Glutamatergic neuron (in vitro differentiated cells): ENCODE data around the gene CYP46A1. TPM values are rescaled to one million over a fixed set of nuclear protein-coding genes. Genes with fewer than 3 reads are reported as not detected.

ENCODE experiments used
- DNase-seq: peaks from one replicate; pipeline ENCODE4 v3.0.0; 2022
- H3K27ac Mint-ChIP-seq: one replicate; pipeline ENCODE4 v1.8.0; 2020; ENCODE audit warnings: mild to moderate bottlenecking, mixed read lengths, inconsistent platforms; ENCODE audit not compliant: unreplicated experiment
- H3K27me3 Mint-ChIP-seq: one replicate; pipeline ENCODE4 v1.8.0; 2020; ENCODE audit warnings: mild to moderate bottlenecking, moderate library complexity, mixed read lengths, inconsistent platforms; ENCODE audit not compliant: unreplicated experiment
- H3K36me3 Mint-ChIP-seq: one replicate; pipeline ENCODE4 v1.8.0; 2020; ENCODE audit warnings: mild to moderate bottlenecking, mixed read lengths, inconsistent platforms; ENCODE audit not compliant: unreplicated experiment
- H3K4me1 Mint-ChIP-seq: one replicate; pipeline ENCODE4 v1.8.0; 2020; ENCODE audit warnings: mild to moderate bottlenecking, low read depth, mixed read lengths, inconsistent platforms; ENCODE audit not compliant: unreplicated experiment
- H3K4me3 Mint-ChIP-seq: one replicate; pipeline ENCODE4 v1.8.0; 2020; ENCODE audit warnings: mild to moderate bottlenecking, mixed read lengths, inconsistent platforms; ENCODE audit not compliant: unreplicated experiment
- H3K9me3 Mint-ChIP-seq: one replicate; pipeline ENCODE4 v1.8.0; 2020; ENCODE audit warnings: mild to moderate bottlenecking, moderate library complexity, mixed read lengths, inconsistent platforms; ENCODE audit not compliant: unreplicated experiment
- CTCF ChIP-seq: fragments of 200-600 bp; sonication (generic); IDR thresholded peaks from one replicate; pipeline ENCODE4 v1.5.0; 2021; ENCODE audit not compliant: partially characterized antibody, unreplicated experiment
- total RNA-seq: library from RNA; stranded (reverse); fragmentation: NEBNext Ultra II Directional; extraction: Animal tissue kit (Norgen Biotek cat#: 25700); gene quantifications from one replicate; pipeline ENCODE4 v1.2.1, GENCODE V29; 2021; ENCODE audit not compliant: unreplicated experiment

The CYP46A1 gene
- total RNA-seq, 1 donor from 2014 or later = 2.1 TPM

DNA sequence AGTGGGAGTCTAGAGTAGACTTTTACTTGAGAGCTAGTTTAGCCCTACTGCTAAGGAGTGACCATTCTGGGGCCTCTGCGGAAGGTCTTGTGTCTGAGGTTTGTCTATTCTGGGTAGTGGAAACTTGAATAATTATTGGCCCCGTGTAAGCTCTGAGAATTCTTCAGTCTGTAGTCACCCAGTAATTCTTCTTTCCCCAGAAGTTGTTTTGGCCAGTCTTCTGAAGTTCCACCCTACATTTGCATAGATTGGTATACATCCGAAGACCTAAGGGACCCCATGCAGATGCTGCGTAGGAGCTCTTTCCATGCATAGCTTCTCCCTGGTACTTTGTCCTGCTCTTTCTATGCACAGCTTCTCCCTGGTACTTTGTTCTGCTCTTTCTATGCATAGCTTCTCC is 12.8 kb downstream of the CYP46A1 start:
- peaks cover 3% of the 10 kb centered on the region for H3K27me3 Mint-ChIP-seq
- no peak for DNase-seq
- no peak overlapping the region for H3K27ac Mint-ChIP-seq
- no peak for TF ChIP-seq CTCF
- H3K4me1 Mint-ChIP-seq = no peaks in the 10 kb centered on the region
- no peak overlapping the region for H3K4me3 Mint-ChIP-seq
- H3K36me3 Mint-ChIP-seq = peaks cover under 1% of the 10 kb centered on the region
- H3K9me3 Mint-ChIP-seq = peaks cover 3% of the 10 kb centered on the region

- H3K4me3 Mint-ChIP-seq = no peak overlapping the region
- TF ChIP-seq CTCF = no peak
- H3K4me1 Mint-ChIP-seq = no peaks in the 10 kb centered on the region
- H3K27me3 Mint-ChIP-seq = peaks cover 3% of the 10 kb centered on the region
- H3K36me3 Mint-ChIP-seq = peaks cover 7% of the 10 kb centered on the region
- no peak overlapping the region for H3K27ac Mint-ChIP-seq
- H3K9me3 Mint-ChIP-seq = peaks cover 7% of the 10 kb centered on the region
- no peak for DNase-seq
These were observed 14.1 kb downstream of the CYP46A1 start for GRCh38 chr14:99698236-99698635.

DNA sequence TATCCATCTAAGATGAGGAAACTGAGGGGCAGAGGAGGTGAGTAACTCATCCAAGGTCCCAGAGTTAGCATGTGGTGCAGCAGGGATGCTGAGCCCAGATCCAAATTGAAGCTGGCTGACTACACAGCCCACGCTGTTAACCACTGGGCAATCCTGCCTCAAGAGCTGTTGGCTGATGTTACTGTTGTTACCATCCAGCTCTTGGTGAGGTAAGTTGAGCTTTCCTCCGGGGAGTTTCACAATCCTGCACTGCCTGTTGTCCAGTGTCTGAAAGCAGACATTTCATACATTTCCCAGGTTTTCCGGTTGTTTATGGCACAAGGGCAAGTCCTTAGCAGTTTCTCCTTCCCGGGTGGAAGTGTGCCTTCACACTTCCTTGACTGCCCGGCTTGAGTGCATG is 14.5 kb downstream of the CYP46A1 start:
- Mint-ChIP-seq H3K36me3 (peaks cover 11% of the 10 kb centered on the region), H3K4me3 (no peak overlapping the region), H3K4me1 (no peaks in the 10 kb centered on the region), H3K27ac (no peak overlapping the region), H3K27me3 (peaks cover 3% of the 10 kb centered on the region), H3K9me3 (peaks cover 7% of the 10 kb centered on the region)
- no peak for TF ChIP-seq CTCF
- no peak for DNase-seq

DNA sequence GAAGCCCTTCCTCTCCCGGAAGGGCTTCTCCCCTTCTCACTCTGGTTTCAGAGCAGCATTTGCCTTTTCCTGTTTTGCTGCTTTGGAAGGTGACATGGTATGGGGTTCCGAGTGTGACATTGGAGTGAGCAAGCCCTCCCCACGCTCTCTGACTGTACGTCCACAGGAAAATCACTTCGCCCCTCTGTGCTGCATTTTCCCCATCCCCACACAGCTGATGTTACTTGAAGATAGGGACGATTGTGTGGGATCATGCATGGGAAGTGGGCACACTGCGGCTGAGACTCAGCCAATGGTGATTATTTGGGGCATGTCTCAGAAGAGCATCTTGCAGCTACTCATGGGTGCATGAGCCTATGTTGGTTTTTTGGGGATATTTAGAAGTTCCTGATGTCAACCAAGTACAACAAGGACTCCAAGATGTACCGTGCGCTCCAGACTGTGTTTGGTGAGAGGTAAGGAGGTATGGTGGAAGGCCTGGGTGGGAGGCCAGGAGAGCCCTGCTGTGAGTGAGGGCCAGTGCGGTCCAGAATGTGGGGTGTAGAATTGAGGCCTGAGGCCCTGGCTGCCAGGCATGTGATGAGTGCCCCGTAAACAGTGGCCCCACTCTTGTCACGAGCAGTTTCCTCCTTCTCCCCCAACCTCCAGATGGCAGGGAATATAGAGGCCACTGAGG is 15.1 kb downstream of the CYP46A1 start:
- Mint-ChIP-seq H3K27me3 (peaks cover 3% of the 10 kb centered on the region), H3K36me3 (peaks cover 12% of the 10 kb centered on the region)
- no peak for TF ChIP-seq CTCF

GRCh38 chr14:99699861-99700260 is 15.8 kb downstream of the CYP46A1 start:
- Mint-ChIP-seq H3K36me3 (peaks cover 12% of the 10 kb centered on the region), H3K4me3 (peak overlapping the region; percentile 20), H3K9me3 (peaks cover 3% of the 10 kb centered on the region), H3K27me3 (peaks cover 3% of the 10 kb centered on the region), H3K4me1 (no peaks in the 10 kb centered on the region), H3K27ac (no peak overlapping the region)
- no peak for DNase-seq
- TF ChIP-seq CTCF = no peak

More for the DNA sequence above, 15.1 kb downstream of the CYP46A1 start:
- H3K27ac Mint-ChIP-seq = no peak overlapping the region
- H3K9me3 Mint-ChIP-seq = peaks cover 3% of the 10 kb centered on the region
- DNase-seq = no peak
- no peaks in the 10 kb centered on the region for H3K4me1 Mint-ChIP-seq
- no peak overlapping the region for H3K4me3 Mint-ChIP-seq
